ENCODE data around the gene ESPL1. TPM values are rescaled to one million over a fixed set of nuclear protein-coding genes. Genes with fewer than 3 reads are reported as not detected.

Gene ESPL1
- total RNA-seq, 6 experiments from 2014 or later: 7.0 to 16.1 (median 14.1) TPM

DNA sequence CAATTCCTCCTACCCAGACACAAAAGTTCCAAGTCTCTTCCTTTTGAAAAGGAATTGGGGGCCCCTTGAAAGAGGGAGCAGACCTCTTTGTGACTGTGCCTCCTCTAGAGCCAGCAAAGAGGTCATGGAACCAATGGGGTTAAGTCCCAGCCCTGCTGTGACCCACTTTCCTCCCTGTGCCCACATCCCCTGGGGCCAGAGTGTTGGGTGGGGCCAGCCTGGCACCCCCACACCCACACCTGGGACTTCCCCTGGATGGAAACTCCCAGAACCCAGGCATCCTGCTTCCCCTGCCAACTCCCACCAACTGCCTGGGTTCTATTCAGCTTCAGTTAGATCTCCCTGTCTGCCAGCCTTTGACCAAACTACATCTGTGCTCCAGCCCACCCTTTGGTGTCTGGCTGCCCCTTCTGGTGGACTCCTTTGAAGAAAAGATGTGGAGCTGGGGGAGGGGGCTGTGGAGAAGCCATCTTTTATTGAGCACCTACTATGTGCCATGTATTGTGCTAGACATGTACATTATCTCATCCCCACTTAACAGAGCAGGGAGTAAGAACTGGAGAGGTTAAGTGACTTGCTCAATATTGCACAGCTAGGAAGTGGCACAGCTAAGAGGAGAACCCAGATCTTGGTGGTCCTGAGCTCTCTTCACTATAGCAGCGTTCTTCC is 31.5 kb upstream of the ESPL1 start:
- Mint-ChIP-seq H3K36me3 (ENCODE audit: low read depth) (no peaks in the 10 kb centered on the region), H3K4me1 (ENCODE audit: low read depth) (peaks cover 19% of the 10 kb centered on the region), H3K27me3 (ENCODE audit: insufficient read depth) (peaks cover 16% of the 10 kb centered on the region), H3K27ac (no peak overlapping the region), H3K4me3 (no peak overlapping the region), H3K9me3 (no peaks in the 10 kb centered on the region)
- TF ChIP-seq, protein P1, sequence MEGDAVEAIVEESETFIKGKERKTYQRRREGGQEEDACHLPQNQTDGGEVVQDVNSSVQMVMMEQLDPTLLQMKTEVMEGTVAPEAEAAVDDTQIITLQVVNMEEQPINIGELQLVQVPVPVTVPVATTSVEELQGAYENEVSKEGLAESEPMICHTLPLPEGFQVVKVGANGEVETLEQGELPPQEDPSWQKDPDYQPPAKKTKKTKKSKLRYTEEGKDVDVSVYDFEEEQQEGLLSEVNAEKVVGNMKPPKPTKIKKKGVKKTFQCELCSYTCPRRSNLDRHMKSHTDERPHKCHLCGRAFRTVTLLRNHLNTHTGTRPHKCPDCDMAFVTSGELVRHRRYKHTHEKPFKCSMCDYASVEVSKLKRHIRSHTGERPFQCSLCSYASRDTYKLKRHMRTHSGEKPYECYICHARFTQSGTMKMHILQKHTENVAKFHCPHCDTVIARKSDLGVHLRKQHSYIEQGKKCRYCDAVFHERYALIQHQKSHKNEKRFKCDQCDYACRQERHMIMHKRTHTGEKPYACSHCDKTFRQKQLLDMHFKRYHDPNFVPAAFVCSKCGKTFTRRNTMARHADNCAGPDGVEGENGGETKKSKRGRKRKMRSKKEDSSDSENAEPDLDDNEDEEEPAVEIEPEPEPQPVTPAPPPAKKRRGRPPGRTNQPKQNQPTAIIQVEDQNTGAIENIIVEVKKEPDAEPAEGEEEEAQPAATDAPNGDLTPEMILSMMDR (IDR thresholded peaks at IDR 0.05): no peak
- no peak for DNase-seq

DNA sequence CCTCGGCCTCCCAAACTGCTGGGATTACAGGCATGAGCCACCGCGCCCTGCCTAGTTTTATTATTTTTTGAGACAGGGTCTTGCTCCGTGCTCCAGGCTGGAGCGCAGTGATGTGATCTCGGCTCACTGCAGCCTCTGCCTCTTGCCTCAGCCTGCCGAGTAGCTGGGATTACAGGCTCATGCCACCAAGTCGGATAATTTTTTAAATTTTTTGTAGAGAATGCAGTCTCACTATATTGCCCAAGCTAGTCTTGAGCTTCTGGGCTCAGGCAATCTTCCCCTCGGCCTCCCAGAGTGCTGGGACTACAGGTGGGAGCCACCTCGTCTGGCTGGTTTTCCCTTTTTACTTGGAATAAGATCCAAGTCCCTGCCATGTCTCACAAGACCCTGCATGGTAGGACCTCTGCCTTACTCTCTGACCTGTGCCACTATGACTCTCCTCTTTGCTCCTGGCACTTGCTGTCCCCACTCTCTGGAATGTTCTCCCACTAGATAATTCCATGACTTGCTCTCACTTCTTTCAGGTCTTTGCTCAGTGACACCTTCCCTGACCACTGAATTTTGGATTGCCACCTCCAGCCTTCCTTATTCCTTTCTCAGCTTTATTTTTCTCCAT is 28.3 kb upstream of the ESPL1 start:
- Mint-ChIP-seq H3K4me1 (ENCODE audit: low read depth) (peaks cover 8% of the 10 kb centered on the region), H3K4me3 (no peak overlapping the region), H3K27ac (no peak overlapping the region), H3K36me3 (ENCODE audit: low read depth) (no peaks in the 10 kb centered on the region), H3K9me3 (no peaks in the 10 kb centered on the region), H3K27me3 (ENCODE audit: insufficient read depth) (peaks cover 26% of the 10 kb centered on the region)
- DNase-seq: no peak
- TF ChIP-seq, protein P1 (IDR thresholded peaks at IDR 0.05): no peak

DNA sequence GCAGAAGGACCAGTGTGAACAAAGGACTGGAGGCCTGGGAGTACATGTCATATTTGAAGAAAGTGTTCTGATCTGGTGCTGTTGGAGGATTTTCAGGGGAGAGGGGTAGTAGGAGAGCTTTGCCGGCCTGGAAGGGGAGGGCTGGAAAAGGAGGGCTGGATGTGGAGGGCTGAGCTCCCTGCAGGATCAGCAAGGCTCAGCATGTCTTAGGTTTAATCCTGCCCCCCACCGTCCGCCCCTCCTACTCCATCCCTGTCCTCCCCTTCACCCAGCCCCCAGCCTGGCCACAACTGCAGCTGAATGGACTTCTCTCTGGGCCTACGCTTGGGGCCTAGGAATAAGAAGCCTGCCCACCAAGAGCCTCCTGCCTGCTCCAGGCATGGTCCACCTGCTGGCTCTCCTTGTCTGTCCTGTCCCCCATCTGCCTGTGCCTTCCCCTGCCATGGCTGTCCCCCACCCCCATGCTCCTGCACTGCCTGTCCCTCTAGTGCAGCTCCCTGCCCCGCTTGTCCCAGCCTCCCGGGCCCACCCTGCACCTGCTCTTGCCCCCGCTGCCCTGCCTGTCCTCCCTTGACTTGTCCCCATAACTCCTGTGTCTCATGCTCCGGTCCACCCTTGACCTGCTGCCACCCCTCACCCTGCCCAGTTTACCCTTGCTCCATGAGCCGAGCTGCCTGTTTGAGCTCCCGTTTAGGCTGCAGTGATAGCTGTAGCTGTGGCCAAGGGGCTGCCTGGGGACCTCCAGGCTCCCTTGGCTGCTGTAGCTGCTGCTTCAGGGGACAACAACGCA is 26.3 kb upstream of the ESPL1 start:
- no peak for DNase-seq
- TF ChIP-seq, protein P1 (IDR thresholded peaks at IDR 0.05): no peak
- H3K4me1 Mint-ChIP-seq (ENCODE audit: low read depth): peaks cover 8% of the 10 kb centered on the region
- H3K9me3 Mint-ChIP-seq: no peaks in the 10 kb centered on the region
- H3K27ac Mint-ChIP-seq: no peak overlapping the region
- no peaks in the 10 kb centered on the region for H3K36me3 Mint-ChIP-seq (ENCODE audit: low read depth)
- H3K4me3 Mint-ChIP-seq: no peak overlapping the region
- H3K27me3 Mint-ChIP-seq (ENCODE audit: insufficient read depth): peaks cover 23% of the 10 kb centered on the region

DNA sequence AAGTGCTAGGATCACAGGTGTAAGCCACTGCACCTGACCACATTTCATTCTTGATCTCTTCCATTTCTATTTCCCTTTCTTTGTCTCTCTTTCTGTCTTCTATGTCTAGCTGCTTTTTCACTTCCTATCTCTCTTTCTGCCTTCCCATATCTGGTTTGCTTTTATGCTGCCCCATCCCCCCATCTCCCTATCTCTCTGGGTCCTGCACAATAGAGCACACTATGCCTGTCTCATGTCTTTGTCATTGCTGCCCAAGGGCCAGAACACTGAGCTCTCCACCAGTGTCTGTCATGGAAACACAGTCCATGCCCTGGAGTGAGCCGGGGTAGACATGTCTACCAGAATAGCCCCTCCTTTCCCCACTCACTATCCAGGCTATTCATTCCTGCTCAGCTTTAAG is 23.8 kb upstream of the ESPL1 start:
- H3K27ac Mint-ChIP-seq: no peak overlapping the region
- no peak for DNase-seq

DNA sequence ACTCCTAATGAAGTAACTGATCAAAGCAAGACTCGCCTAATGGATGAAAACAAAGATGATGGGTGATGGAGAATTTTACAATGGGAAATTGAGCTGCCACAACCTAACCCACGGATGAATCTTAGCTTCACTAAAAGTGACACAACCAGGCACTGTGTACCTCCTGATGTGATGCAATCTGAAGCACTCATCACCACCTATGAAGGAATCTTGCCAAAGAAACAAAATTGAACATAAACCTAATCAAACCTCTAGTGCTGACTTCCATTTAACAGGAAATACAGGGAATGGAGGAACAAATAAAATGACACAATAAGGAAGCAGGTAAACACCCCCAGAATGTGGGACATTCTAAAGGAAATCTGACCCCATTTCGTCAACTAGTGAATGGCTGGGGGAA is 22.8 kb upstream of the ESPL1 start:
- Mint-ChIP-seq H3K27me3 (ENCODE audit: insufficient read depth) (peaks cover 20% of the 10 kb centered on the region), H3K36me3 (ENCODE audit: low read depth) (no peaks in the 10 kb centered on the region), H3K4me1 (ENCODE audit: low read depth) (peaks cover 8% of the 10 kb centered on the region), H3K4me3 (no peak overlapping the region), H3K9me3 (no peaks in the 10 kb centered on the region), H3K27ac (no peak overlapping the region)
- DNase-seq: no peak
- TF ChIP-seq, protein P1 (IDR thresholded peaks at IDR 0.05): no peak

More for the DNA sequence above, 23.8 kb upstream of the ESPL1 start:
- H3K9me3 Mint-ChIP-seq: no peaks in the 10 kb centered on the region
- no peaks in the 10 kb centered on the region for H3K36me3 Mint-ChIP-seq (ENCODE audit: low read depth)
- H3K4me1 Mint-ChIP-seq (ENCODE audit: low read depth): peaks cover 8% of the 10 kb centered on the region
- TF ChIP-seq, protein P1 (IDR thresholded peaks at IDR 0.05): no peak
- no peak overlapping the region for H3K4me3 Mint-ChIP-seq
- peaks cover 23% of the 10 kb centered on the region for H3K27me3 Mint-ChIP-seq (ENCODE audit: insufficient read depth)

Data from HFFc6 (cell line).